Measurements from ENCODE around the gene MIB1.
A peak's percentile ranks its signal among the peaks of the same experiment; 100 is the strongest.

Gene MIB1

GRCh38 chr18:21820811-21821143 lies 80.2 kb downstream of the MIB1 start:
- DNase-seq = no peak

DNA sequence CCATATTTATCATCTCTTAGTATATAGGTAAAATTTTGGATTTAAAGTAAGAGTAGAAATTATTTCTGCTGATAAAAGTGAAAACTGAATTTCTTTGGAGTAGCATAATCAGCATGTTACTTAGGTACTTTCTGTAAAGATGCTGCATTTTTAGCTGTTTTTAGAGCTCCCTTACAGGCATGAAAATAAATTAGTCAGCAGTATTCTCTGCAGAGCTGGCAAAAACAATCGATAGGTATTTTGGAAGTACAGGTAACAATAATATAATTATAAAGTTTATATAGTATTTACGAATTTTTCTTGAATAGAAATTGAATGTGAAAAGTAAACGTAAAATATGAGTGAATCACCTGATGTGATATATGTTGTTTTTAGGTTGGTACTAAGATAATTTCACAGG lies 83.3 kb downstream of the MIB1 start:
- no peak for DNase-seq

GRCh38 chr18:21826196-21826595 lies 85.6 kb downstream of the MIB1 start:
- DNase-seq = peak; percentile 45

GRCh38 chr18:21826641-21827302 lies 86.2 kb downstream of the MIB1 start:
- no peak for DNase-seq

- no peak for DNase-seq
Observed at GRCh38 chr18:21830532-21830931, 89.9 kb downstream of the MIB1 start.

DNA sequence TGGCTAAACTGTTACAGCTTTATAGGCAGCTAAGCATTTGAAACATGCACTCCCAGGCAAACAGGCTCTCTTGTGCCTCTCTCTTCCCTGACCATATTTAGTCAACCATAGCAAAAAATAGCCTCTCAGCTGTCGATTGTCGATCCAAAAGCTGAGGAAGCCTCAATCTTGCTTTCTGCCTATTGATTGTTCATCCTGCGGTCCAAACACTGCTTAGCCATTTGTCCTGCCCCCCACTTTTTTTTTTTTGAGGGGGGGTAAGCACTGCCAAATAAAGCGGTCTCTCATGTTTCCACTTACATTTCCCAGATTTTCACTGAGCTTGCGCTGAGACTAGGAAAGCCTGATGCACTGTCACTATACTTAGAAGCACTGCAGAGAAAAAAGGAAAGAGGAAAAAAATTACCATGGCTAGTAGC lies 90.8 kb downstream of the MIB1 start:
- no peak for DNase-seq

DNA sequence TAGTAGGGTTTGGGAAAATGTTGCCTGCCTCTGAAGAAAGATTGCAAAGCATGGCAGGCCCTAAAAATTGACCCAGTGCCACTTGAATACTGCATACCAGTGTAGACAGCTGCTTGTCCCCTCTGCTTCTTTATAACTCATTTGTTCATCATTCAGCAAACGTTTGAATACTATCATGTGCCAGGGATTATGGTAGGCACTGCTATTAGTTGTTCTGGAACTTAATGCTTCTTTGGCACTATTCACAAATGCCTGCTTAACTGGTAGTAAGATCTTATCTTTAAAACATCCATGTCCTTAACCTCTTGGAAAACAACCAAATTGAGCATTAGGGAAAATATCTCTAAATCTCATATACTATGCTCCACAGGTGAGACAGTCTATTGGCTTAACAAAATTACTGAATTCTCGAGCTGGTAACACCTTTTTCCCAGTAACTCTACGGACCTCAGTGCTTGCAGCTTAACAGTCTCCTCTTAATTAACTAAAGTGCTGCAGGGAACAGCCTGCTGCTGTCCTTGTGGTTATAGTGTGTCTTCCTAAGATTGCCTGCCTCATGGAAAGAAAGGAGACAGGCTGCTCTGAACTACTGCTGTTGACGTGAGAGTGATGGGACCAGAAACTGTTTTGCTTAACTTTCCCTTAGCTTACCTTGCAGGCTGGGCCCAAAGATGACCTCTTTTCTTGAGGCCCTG lies 93.2 kb downstream of the MIB1 start:
- DNase-seq = no peak

GRCh38 chr18:21834299-21834660 lies 93.7 kb downstream of the MIB1 start:
- DNase-seq = no peak

DNA sequence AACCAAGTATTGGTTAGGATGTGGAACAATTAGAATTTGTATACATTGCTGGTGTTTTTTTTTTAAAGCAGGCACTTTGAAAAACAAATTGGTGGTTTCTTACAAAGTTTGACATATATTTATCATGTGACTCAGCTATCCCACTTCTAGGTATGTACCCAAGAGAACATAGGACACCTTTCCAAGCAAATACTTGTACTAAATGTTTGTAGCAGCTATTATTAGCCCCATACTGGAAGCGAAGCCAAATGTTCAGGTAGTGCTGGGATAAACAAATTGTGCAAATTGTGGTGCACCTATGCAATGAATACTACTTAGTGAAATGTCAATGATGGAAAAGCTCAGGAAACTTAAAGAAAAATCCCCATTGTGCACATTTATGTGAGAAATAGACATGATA lies 101.0 kb downstream of the MIB1 start:
- no peak for DNase-seq

GRCh38 chr18:21843341-21843740 lies 102.7 kb downstream of the MIB1 start:
- DNase-seq = no peak

GRCh38 chr18:21851327-21851961 lies 110.9 kb downstream of the MIB1 start:
- DNase-seq = no peak

GRCh38 chr18:21853016-21853415 lies 112.4 kb downstream of the MIB1 start:
- DNase-seq = peak; percentile 9

GRCh38 chr18:21853775-21854552 lies 113.4 kb downstream of the MIB1 start:
- DNase-seq = no peak

DNA sequence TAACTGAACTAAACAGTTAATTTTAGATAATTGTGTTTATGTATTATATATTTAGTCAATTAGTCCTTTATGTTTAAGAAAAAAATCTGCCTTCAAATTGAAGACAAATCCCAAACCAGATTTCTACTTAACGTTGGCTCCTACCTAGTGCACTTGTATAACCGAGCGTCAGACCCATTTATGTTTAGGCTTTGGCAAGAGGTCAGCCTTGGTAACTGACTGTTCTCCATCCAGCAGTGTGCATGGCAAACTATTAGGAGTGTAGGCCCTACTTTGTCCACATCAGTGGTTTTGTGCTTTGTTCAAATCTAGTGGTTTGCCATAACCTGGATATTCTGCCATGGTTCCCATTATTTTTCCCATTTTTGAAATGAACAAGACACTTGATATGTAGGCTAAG lies 114.8 kb downstream of the MIB1 start:
- DNase-seq = no peak

DNA sequence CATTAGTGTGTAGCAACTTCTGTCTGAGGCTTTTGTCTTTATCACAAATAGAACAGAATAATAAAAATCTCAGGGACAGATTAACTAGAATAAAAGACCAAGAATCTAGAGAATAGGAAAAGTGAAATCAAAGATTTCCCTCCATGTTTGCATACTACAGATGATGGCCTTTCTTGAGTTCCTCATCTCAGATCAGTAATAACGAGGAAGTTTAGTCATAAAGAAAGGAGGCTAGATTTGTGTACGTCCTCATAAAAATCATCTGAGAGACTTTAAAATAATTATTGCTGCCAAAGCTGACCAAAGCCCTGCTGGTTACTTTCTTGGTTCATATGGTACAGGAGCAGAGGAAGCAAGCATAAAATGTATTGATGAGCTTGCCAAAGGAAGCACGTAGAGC lies 117.3 kb downstream of the MIB1 start:
- no peak for DNase-seq

GRCh38 chr18:21858544-21858943 lies 118.0 kb downstream of the MIB1 start:
- DNase-seq = no peak

DNA sequence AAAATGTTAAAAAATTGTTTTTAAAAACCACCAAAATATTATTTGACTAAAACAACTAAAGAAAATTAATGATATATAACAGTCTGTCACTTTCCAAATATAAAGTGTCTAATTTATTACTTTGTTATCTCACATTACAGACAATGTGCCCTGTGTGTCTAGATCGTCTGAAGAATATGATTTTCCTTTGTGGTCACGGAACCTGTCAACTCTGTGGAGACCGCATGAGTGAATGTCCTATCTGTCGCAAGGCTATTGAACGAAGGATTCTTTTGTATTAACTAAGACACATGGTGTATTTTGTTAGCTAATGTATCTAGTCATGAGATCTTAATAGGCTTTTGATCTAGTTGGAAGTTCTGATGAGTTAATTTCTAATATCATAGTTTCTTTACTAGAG lies 123.8 kb downstream of the MIB1 start:
- DNase-seq = no peak

DNA sequence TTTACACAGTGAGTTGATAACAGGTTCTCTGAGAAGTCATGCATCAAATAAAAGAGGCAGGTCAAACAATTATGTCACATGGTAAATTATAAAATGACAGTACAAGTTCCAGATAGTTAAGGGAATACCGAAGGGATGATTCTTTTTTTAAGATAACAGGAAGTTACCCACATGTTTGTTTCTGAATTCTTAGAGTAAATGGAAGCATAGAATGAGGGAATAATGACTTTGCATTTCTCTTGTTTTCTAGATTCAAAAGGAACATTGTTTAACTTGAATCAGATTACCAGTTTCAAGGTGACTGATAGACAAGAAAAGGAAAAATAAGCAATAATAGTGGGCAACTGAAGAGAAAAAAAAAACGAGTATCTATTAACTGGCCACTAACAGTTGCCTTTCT lies 124.5 kb downstream of the MIB1 start:
- peak; percentile 31 for DNase-seq

- no peak for DNase-seq
Observed at GRCh38 chr18:21868770-21869169, 128.2 kb downstream of the MIB1 start.

GRCh38 chr18:21889570-21889969 lies 149.0 kb downstream of the MIB1 start:
- no peak for DNase-seq

DNA sequence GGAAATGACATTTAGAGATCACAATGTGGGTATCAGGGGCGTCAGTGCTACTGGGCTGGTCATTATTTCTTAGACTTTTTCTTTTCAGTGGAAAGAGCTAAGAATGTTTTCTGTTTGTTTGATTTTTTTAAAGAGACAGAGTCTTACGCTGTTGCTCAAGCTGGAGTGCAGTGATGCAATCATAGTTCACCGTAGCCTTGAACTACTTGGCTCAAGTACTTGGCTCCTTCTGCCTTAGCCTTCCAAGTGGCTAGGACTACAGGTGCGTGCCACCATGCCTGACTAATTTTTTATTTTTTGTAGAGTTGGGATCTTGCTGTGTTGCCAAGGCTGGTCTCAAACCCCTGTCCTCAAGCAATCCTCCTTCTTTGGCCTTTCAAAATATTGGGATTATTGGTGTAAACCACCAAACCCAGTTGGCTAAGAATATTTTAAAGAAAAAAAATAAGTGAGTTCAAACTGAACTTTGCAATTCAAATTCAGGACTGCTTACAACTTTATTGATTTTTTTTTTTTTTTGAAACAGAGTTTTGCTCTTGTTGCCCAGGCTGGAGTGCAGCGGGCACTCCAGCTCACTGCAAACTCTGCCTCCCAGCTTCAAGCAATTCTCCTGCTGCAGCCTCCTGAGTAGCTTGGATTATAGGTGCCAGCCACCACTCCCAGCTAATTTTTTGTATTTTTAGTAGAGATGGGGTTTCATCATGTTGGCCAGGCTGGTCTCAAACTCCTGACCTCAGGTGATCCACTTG lies 154.2 kb downstream of the MIB1 start:
- DNase-seq = no peak

DNA sequence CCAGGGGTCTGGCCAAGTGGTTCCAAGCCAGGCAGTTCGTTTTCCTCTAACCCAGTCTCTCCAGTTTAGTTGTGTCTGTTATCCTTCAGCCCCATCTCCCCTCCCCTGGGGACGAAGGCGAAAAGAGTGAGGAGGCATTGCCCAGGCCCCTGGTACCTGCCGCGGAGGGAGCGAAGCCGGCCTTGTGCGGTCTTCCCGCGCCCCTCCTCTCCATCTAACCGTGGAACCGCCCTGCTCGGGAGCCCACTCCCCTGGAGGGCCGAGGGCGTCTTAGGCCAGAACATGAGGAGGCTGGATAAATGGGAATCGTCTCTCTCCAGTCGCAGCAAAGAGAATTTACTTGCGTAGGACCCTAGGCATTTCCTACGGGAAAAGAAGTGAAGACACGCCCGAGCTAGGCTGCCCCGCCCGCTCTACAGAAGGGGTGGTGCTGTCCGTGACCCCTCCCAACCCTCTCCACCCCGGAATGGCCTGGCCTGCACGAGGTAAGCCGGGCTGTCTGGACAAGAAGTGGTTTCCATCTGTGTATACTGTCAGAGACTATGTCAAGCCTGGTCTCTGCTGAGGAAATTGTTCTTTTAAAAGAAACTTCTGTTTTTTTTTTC lies 156.2 kb downstream of the MIB1 start:
- no peak for DNase-seq

- peak; percentile 58 for DNase-seq
Observed at GRCh38 chr18:21897811-21898210, 157.2 kb downstream of the MIB1 start.

Measured in EL (cell line).